Hepatic stellate cell (primary cell): ENCODE measurements around the gene RING1.

Experiments used
- DNase-seq: peaks from one replicate; pipeline ENCODE4 v3.0.0; 2011; ENCODE audit warnings: low spot score

Gene RING1

DNA sequence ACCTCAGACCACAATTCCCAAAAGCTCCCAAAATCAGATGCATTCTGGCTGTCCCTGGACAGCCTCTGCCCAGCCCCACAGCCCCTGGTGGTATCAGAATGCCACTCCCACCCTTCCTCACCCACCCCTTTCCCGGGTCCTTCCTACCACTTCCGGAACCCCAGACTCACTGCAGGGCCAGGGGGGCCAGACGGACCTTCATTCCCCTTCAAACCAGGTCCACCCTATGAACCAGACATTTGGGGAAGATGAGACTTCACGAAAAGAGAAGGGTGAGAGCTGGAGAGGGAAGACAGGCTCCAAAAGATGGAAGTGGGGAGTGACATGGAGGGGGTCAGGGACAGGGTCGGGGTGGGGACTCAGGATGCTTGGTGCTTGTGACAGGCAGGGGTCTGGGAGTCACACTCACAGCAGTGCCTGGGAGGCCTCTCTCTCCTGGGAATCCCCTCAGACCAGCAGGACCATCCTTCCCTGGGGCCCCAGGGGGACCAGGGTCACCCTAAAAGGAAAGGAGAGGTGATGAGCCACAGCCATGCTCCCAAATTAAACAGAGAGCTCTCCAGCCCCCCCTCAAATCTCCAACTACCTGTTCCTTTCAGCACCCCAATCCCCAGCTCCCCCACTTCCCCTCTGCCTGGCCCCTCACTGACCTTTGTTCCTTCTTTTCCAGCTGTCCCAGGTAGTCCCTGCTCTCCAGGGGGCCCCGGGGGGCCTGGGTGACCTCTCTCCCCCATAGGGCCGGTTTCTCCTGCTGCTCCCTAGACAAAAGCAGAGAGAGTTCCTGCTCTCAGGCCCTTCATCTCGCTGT lies 36.2 kb upstream of the RING1 start:
- DNase-seq, result no peak

DNA sequence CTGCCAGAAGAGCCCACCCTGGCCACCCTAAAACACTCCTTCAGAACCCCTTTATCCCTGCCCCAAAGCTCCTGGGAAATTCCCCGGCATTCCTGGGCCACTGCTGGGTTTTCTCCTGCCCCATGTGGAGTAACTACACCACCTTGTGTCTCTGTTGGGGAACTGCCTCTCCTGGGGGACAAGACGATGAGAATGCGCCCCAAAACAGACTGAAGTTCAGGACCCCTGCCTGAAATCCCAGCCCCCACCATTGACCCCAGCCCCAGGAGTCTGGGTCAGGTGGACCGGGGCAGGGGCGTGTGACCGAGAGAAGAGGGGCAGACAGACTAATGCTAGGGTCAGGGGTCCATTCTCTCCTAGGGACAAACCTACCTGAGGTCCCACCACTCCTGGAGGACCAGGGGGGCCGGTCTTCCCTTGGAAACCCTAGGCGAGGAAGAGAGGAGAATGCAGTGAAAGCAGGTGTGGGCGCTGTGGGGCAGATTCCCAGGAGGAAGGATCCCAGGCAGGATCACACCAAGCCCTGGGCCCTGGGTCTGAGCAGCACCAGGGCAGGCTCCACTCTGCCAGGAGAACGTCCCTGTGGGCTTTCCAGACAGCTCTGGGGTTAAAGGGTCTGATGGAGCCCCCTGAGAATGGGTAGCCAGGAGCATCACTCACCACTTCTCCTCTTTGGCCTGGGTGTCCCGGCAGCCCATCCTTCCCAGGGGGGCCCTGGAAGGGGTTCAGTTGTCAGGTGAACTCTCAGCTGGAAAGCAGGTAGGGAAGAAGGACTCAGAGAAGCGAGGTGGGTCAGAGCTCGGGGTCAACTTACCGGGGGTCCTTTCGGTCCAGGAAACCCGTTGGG lies 35.4 kb upstream of the RING1 start:
- peak; percentile 75 for DNase-seq

DNA sequence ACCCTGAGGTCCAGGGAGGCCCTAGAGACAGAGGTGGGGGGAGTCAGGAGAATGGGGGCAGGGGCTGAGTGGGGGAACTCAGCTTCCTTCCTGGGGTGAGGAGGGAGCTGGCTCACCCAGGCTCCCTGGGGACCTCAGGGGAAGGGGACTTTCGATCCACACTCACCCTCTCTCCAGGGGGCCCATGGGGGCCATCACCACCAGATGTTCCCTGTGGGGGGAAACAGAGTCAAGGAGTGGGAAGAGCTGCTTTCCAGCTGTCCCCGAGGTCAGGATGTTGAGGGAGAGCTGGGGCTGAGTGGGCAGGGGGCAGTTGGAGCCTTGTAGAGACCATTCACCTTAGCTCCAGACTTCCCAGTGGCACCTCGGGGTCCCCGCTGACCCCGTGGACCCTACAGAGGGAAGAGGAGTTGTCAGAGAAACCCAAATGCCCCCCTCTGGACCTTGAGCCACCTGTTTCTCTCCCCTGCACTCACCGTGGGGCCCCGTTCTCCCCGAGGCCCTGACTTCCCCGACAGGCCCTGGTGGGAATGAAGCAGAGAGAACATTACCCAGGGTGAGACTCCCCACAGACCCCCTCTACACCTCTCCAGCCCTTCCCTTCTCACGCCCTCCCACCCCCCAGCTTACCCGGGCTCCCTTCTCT lies 34.6 kb upstream of the RING1 start:
- DNase-seq, result no peak

DNA sequence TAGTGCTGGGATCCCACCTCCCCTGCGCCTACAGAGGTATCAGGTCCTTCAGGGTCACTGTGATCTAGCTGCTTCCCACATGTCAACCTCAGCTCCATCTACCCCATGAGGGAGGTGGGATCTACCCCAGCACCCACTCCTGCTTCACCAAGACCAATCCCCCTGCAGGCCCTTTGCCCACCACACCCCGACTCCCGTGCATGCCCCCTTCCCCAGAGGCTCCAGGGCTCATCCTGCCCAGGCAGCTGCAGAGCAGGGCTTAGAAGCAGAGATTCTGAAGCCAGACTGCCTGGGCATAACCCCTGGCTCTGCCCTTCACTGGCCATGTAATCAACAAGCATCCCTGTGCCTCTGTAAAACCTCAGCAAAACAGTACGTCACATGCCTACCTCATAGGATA lies 33.5 kb upstream of the RING1 start:
- no peak for DNase-seq

DNA sequence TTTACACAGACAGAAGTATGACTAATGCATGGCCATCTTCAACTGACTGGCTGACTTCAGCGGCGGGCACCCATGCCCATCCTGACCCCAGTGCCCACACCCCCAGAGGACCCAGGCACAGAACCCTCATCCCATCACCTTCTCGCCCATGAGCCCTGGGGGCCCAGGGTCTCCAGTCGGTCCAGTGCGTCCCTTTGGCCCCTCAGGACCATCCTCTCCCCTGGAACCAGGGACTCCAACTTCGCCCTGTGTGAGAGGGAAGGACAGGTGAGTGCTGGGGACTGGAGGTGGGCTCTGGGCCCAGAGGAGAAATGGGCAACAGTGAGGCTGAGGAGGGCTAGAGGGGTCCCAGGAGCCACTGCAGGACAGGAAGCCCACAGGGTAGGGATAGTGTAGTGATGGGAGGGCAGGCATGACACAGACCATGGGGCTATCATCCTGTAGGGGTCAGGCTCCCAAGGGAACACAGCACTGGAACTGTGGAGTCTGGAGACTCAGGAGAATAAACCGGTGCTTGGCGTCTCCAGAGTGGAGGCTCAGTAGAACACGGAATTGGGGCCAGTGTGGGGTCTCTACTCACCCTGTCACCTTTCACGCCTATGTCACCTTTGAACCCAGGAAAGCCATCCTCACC lies 32.7 kb upstream of the RING1 start:
- no peak for DNase-seq

DNA sequence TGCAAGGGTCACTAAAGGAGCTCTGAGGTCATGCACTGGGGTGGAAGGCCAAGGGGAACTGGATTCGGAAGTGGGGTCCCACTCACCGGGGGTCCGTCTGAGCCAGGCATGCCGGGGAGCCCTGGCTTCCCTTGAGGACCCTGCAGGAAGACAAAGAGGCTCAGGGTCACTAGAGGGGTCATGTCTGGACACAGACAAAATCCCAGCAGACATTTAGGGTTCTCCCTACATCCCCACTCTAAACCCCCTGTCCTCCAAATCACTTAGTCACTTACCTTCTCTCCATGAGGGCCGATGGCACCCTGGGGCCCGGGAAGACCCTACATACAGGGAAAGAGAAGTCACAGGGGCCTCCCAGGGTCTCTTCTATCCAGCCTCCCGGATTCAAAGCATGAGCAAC lies 31.4 kb upstream of the RING1 start:
- no peak for DNase-seq

DNA sequence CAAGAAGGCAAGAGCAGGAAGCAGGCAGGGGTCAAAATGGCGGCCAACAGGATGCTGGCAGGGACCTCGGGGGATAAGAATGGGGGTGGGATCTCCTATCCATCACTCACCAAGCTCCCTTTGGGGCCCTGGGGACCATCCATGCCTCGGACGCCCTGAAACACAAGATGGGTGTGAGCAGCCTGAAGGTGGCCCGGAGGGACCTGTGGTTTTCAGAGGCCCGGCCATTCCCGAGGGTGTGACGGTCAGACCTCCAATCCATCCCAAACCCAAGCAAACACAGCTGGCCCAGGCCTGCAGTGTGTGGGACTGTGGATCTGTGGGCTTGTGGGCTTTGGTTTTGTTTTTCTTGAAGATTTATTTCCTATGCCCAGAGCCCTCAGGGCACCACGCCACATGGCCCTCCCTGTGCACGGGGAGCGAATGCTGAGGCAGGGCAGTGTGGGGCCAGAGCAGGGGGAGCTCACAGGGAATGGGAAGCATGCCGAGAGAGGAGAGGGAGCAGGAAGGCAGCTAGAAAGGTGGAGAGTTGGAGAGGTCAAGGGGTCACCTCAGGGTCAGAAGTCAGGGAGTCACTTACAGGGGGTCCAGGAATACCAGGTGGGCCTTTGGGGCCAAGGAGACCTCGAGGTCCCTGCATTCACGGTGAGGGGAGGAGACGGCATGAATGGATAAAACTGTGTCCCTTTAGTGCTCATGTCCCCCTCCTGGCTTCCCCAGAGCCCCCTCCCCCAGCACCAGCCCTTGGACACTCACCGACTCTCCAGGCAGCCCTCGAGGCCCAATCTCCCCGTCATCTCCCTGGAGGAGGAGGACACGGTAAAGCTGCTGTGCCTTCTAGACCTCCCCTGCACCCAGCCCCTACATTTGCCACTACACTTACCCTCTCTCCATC lies 30.5 kb upstream of the RING1 start:
- no peak for DNase-seq

DNA sequence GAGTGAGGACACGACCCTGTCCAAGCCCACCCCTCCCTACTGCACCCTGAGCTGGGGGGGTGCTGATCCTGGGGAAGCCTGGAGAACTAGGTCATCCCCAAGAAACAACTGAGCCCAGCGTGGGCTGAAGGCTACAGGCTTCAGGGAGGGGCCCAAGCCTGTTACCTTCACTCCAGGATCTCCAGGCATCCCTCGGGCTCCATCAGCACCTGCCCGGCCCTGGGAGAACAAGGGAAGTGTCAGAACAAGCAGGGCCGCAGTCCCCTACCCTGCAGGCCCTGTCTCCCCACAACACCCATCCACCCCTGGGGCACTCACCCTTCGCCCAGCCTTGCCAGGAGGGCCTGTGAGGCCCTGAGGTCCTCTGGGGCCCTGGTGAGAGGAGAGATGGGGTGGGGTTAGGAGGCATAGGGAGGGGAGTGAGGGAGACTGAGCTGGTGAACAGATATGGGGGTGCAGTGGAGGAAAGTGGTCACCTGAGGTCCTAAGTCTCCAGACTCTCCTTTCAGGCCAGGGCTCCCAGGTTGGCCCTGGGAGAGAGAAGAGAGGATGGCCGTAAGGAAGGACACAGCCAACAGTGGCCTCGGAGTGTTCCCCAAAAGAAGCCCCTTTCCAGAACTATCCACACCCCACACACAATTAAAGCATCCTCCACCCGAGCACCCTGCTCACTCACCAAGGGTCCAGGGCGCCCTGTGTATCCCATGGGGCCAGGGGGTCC lies 29.4 kb upstream of the RING1 start:
- no peak for DNase-seq

DNA sequence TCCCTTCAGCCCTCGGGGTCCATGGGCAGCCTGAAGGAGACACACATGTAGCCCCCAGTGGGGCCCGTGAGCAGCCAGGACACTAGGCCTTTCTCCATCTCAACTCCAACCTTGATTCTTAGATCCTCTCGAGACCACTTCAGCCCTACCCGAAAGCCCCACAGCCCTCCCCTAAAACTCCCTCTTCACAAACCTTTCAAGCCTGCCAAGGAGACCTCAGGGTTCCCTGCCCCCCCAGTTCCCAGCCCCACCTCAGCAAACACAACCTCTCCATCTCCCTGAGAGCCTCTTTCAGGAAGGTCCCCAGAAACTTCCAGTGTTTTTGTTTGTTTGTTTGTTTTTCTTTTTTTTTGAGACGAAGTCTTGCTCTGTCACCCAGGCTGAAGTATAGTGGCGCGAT lies 27.2 kb upstream of the RING1 start:
- DNase-seq, result no peak

DNA sequence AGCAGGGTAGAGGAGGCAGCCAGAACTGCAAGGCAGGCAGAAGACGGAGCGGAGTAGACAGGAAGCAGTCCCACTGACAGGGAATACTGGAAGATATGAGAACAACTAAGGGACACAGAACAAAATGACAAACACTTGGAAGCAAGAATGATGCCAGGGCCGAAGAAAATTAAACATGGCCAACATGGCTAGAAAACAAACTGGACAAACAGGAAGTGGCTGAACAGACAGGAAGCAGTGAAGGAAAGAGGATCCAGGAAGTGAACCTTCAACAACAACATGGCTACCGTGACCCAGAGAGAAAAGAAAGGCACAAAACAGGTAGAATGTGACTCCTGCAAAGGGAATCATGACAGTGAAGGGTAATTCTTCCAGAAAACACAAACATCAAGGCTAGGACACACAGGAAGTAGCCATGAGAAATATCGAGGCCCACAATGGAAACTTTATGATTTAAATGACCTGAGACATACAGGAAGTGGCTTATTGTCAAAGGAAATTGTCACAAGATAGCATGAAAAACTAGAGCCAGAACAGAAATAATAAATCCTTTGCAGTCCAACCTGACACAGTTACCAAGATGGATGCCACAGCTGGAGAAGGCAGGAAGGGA lies 25.1 kb upstream of the RING1 start:
- DNase-seq, result no peak

DNA sequence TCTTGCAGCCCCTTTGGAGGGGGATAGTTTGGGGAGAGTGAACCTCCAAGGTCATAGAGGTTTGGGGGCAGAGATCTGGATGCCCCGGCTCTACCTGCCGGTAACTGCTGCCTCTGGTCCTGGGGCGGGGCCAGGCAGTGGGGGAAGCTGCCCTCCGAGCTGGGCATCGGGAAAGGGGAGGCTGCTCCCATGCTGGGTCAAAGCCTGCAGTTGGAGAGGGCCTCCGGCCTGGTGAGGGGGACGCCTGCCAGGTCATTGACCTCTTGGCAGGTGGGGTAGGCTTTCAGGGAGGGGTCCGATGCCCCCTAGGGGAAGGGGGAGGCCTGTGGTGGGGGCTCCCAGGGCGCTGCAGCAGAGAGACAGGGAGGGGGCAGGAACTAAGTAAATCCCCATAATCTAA lies 23.1 kb upstream of the RING1 start:
- no peak for DNase-seq

DNA sequence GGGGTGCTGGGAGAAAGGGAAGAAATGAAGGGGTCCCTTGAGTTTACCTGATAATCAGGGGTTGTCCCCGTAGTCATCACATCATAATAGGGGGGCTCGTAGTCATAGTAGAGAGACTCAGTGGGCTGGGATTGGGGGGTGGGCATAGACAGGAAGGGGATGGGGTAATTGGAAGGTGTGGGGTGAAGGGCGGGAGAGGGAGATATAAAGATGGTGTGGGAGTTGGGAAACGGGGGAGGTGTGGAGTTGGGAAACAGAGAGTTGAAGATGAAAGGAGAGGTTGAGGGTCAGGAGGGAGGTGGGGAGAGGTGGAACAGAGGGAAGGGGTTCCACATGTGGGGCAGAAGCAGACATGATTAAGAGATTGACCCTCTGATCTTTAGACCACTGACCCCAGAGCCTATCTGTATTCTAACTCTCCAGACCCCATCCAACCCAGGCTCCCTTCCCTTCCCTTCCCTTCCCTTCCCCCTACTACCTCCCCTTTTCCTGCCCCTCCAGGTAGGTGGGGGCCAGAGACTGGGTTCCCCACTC lies 22.6 kb upstream of the RING1 start:
- DNase-seq, result no peak

DNA sequence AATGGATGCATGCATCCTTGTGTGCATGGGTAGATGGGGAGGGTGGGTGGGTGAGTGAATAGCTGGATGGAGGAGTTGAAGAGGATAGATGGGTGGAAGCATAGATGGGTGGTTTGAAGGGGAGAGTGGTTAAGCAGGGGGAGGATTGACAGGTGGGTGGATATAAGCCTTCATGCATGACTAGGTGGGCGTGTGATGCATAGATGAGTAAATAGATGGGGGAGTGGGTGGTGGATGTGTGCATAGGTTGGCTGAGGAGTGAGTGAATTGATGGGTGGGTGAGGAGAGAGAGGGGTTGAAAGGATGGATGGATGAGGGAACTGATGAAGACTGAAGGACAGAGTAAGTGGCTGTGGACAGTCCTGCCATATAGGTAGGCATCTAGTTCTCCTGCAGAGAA lies 20.5 kb upstream of the RING1 start:
- DNase-seq, result no peak

DNA sequence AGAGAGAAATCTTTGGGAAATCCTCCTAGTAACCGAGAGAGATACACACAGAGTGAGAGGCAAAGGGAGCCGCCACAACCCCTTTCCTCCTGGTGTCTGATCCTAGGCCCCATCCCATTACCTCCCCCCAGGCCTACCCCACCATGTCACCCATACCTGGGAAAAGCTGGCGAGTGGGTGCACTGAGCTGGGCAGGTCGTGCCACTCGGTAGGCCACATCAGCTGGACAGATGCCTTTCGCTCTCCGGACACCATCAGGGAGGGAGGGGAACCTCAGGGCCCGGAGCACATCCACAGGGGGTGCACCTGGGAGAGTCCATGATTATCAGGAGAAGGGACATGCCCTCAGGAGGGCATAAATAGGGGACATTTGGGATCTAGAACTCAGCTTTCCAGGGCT lies 19.1 kb upstream of the RING1 start:
- no peak for DNase-seq

DNA sequence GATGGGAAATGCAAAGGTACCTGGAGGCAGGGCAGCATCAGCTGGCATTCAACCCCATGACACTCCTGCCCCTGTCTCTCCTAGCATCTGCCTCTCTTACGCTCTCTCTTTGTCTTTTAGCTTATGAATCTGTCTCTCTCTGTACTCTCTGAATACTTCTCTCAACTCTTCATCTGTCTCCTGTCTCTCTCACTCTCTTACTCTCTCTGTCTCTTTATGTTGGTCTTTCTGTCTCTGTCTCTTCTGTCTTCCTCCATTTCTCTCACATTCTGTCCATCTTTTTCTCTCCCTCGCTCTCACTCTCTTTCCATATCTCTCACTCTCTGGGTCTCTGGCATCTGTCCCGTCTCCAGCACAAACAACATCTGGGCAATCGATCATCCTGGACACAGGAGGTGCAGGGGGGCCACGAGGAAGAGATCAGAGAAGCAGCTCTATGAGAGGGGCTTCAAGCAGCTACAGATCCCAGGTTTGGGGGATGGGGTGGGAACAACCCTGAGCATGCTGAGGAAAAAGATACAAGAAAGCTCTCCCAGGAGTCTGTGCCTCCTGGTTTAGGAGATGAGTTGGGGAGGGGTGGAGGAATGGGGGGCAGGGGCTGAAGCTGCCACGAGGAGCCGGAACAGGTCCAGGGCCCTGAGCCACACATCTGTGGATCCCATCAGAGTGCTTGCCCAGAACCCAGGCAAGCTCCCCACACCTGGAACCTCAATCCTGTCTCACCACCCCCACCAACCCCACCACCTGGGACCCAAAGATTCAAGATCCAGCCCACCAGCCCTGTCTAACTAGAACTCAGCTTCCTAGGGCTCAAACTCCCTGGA lies 18.5 kb upstream of the RING1 start:
- no peak for DNase-seq

DNA sequence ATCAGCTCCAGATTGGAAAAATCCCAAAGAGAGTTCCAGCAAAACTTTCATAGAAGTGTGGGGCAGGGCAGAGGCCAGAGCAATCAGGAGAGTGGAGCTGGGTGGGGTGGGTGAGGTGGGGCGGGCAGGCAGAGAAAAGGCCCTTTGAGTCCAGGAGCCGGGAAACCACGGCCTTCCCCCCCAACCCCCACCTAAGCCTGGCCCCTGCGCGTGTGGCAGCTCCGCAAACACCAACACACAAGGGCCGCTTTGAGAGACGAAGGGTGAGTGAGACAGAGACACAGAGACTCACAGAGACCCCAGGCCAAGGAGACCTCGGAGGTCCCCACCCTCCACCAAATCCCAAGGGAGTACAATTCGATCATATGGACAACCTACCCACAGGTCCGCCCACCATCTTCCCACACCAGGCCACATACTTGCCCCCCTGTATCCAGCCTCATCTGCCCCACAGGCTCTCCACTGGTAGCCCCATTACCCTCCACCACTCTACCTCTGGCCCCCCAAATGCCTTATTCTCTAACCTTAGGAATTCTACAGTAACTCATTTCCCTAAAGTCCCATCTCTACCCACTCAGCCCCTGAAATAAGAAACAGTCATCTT lies 17.7 kb upstream of the RING1 start:
- DNase-seq, result no peak

DNA sequence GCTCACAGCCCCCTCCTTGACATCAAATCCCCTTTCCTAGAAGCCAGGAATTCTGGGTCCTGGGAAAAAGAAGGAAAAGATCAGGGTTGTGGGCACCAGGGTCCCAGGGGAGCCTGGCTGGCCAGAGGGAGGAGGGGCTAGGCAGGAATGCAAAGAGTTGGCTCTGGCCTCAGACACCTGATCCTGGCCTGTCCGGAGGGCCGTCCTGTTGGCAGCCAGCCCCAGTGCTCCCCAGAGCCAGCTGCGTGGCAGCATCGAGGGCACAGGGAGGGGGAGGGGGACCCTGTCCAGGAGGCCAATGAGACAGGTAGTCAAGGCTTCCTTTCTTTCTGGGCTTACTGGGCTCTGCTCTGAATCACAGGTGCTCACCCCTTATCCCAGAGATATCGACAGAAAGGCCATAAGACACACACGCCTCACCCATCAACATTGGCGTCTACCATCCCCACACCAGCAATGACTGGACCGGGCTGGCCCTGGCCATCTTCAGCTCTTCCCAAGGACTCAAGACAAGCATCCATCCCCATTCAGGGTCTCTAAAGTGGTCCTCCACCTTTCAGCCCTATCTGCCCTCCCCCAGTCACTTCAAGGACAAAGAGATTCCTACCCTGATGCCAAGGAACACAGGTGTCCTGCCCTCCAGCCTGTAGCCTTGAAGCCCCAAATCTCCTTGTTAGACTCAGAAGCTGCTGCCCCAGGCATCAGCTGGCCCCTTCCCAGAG lies 16.8 kb upstream of the RING1 start:
- DNase-seq, result no peak

DNA sequence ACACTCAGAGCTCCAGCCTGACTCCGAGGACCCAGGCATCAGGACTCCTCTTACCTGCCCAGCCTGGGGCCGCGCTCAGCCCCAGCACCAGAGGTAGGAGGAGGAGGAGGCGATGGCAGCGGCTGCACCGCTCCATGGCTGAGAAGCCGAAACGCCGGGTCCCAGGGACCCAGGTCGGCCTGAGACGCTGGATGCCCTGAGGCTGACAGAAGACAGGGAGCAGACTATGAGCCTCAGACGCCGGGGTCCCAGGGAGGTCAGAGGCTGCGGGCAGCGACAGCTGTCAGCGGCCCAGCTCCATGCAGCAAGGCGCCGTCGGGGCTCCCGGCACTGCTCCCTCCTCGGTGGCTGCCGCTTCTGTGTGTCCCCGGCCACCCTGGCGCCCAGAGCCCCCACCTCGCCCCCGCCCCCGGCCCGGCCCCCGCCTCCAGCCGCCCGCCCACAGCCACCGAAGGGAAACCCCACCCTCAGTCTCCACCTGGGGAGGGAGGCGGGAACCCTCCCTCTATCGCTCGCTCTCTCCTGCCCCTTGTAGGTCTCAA lies 16.1 kb upstream of the RING1 start, which contains the start of gene COL11A2:
Gene COL11A2 (minus strand): TSS at position 363 of the 542 bp plus-strand sequence. CDS start 227 bp downstream, at position 136.
- no peak for DNase-seq
